ENCODE results near the gene CBLL1. TPM values are rescaled to one million over a fixed set of nuclear protein-coding genes. Genes with fewer than 3 reads are reported as not detected.

CBLL1 gene
- total and polyA plus RNA-seq, 2 of the 13 experiments (the other 11 are each of a cell fraction or from before 2014, with no cell fraction given), result 8.8 to 10.5 TPM

DNA sequence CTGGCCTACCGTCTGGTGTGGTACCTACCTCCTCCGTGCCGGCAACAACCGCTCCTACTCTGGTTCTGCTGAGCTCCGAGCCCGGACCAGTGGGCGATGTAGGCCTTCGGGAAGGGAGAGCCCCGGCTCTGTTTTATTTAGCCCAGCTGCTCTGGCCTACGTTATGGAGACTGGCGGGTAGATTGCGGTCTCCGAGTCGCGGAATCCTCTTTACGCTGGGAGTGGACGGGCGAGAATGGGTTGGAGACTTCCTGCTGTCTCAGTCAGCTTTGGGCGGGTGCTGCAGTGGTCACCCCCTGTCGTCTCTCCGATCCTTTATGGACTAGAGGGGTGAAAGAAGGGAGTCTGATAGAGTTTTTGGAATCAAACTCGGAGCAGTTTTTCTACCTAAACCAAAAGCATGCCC lies 406 bp downstream of the CBLL1 start (continued):
- no peak for TF ChIP-seq ZNF326 (CRISPR knock-in tag; IDR thresholded peaks at IDR 0.05; ENCODE audit: borderline replicate concordance)
- 0 out of 2 replicates have a peak, but pooled peaks have one; percentile 32 for TF ChIP-seq TAF1 (CRISPR knock-in tag; IDR thresholded peaks at IDR 0.05)
- no peak for TF ChIP-seq EP300 (IDR thresholded peaks at IDR 0.05; ENCODE audit: low read depth in 2 of 2, low read length in 2 of 2)
- no peak for TF ChIP-seq EP300 (CRISPR knock-in tag; IDR thresholded peaks at IDR 0.05; ENCODE audit: borderline replicate concordance)
- TF ChIP-seq TSC22D2 (CRISPR knock-in tag; IDR thresholded peaks at IDR 0.05; ENCODE audit: borderline replicate concordance), result no peak
- no peak for TF ChIP-seq NCOA5 (CRISPR knock-in tag; IDR thresholded peaks at IDR 0.05)
- TF ChIP-seq, protein P1, sequence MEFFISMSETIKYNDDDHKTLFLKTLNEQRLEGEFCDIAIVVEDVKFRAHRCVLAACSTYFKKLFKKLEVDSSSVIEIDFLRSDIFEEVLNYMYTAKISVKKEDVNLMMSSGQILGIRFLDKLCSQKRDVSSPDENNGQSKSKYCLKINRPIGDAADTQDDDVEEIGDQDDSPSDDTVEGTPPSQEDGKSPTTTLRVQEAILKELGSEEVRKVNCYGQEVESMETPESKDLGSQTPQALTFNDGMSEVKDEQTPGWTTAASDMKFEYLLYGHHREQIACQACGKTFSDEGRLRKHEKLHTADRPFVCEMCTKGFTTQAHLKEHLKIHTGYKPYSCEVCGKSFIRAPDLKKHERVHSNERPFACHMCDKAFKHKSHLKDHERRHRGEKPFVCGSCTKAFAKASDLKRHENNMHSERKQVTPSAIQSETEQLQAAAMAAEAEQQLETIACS (CRISPR knock-in tag; IDR thresholded peaks at IDR 0.05), result 0 out of 2 replicates have a peak, but pooled peaks have one; percentile 52
- TF ChIP-seq ZBTB21 (CRISPR knock-in tag; IDR thresholded peaks at IDR 0.05), result 0 out of 2 replicates have a peak, but pooled peaks have one; percentile 1
- no peak for TF ChIP-seq ZBTB8A (CRISPR knock-in tag; IDR thresholded peaks at IDR 0.05; ENCODE audit: borderline replicate concordance, low read depth)
- no peak for TF ChIP-seq ZNF614 (CRISPR knock-in tag; IDR thresholded peaks at IDR 0.05; ENCODE audit: borderline replicate concordance)
- TF ChIP-seq SATB2 (CRISPR knock-in tag; IDR thresholded peaks at IDR 0.05), result 0 out of 2 replicates have a peak, but pooled peaks have one; percentile 73
- TF ChIP-seq FOXJ3 (CRISPR knock-in tag; IDR thresholded peaks at IDR 0.05; ENCODE audit: borderline replicate concordance), result 0 out of 2 replicates have a peak, but pooled peaks have one; percentile 40
- no peak for TF ChIP-seq GATAD1 (CRISPR knock-in tag; IDR thresholded peaks at IDR 0.05)
- TF ChIP-seq, protein P2, sequence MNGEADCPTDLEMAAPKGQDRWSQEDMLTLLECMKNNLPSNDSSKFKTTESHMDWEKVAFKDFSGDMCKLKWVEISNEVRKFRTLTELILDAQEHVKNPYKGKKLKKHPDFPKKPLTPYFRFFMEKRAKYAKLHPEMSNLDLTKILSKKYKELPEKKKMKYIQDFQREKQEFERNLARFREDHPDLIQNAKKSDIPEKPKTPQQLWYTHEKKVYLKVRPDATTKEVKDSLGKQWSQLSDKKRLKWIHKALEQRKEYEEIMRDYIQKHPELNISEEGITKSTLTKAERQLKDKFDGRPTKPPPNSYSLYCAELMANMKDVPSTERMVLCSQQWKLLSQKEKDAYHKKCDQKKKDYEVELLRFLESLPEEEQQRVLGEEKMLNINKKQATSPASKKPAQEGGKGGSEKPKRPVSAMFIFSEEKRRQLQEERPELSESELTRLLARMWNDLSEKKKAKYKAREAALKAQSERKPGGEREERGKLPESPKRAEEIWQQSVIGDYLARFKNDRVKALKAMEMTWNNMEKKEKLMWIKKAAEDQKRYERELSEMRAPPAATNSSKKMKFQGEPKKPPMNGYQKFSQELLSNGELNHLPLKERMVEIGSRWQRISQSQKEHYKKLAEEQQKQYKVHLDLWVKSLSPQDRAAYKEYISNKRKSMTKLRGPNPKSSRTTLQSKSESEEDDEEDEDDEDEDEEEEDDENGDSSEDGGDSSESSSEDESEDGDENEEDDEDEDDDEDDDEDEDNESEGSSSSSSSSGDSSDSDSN (CRISPR knock-in tag; IDR thresholded peaks at IDR 0.05), result peak; percentile 46
- TF ChIP-seq, protein P3, sequence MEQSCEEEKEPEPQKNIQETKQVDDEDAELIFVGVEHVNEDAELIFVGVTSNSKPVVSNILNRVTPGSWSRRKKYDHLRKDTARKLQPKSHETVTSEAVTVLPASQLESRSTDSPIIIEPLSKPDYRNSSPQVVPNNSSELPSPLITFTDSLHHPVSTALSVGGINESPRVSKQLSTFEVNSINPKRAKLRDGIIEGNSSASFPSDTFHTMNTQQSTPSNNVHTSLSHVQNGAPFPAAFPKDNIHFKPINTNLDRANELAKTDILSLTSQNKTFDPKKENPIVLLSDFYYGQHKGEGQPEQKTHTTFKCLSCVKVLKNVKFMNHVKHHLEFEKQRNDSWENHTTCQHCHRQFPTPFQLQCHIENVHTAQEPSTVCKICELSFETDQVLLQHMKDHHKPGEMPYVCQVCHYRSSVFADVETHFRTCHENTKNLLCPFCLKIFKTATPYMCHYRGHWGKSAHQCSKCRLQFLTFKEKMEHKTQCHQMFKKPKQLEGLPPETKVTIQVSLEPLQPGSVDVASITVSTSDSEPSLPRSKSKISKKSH (CRISPR knock-in tag; IDR thresholded peaks at IDR 0.05; ENCODE audit: borderline replicate concordance), result 0 out of 2 replicates have a peak, but pooled peaks have one; percentile 12
- TF ChIP-seq, protein P4, sequence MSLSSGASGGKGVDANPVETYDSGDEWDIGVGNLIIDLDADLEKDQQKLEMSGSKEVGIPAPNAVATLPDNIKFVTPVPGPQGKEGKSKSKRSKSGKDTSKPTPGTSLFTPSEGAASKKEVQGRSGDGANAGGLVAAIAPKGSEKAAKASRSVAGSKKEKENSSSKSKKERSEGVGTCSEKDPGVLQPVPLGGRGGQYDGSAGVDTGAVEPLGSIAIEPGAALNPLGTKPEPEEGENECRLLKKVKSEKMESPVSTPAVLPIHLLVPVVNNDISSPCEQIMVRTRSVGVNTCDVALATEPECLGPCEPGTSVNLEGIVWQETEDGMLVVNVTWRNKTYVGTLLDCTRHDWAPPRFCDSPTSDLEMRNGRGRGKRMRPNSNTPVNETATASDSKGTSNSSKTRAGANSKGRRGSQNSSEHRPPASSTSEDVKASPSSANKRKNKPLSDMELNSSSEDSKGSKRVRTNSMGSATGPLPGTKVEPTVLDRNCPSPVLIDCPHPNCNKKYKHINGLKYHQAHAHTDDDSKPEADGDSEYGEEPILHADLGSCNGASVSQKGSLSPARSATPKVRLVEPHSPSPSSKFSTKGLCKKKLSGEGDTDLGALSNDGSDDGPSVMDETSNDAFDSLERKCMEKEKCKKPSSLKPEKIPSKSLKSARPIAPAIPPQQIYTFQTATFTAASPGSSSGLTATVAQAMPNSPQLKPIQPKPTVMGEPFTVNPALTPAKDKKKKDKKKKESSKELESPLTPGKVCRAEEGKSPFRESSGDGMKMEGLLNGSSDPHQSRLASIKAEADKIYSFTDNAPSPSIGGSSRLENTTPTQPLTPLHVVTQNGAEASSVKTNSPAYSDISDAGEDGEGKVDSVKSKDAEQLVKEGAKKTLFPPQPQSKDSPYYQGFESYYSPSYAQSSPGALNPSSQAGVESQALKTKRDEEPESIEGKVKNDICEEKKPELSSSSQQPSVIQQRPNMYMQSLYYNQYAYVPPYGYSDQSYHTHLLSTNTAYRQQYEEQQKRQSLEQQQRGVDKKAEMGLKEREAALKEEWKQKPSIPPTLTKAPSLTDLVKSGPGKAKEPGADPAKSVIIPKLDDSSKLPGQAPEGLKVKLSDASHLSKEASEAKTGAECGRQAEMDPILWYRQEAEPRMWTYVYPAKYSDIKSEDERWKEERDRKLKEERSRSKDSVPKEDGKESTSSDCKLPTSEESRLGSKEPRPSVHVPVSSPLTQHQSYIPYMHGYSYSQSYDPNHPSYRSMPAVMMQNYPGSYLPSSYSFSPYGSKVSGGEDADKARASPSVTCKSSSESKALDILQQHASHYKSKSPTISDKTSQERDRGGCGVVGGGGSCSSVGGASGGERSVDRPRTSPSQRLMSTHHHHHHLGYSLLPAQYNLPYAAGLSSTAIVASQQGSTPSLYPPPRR (CRISPR knock-in tag; IDR thresholded peaks at IDR 0.05; ENCODE audit: borderline replicate concordance), result 0 out of 2 replicates have a peak, but pooled peaks have one; percentile 5
- TF ChIP-seq KAT7 (CRISPR knock-in tag; IDR thresholded peaks at IDR 0.05; ENCODE audit: borderline replicate concordance), result no peak

Measured in HepG2 (cell line).